ENCODE measurements around the gene ZNF594.

DNA sequence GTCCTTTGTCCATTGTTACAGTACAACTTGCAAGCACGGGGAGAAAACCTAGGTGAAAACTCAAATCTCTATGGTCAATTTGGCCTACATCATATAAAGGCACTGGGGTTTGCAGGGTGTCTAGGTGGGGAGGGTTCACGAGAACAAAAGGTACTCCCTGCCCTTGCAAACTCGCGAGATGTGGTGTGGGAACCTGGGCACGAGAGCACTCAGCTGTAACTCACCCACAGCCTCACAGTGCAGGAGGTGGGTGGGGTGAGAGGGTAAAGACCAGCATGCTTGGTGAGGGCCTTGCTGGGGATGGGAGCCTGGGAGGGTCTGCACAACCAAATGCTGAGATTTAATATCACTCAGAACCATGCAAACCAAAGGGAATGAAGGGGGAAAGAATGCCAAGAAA lies 18.4 kb upstream of the ZNF594 start:
- TF ChIP-seq, protein P1, sequence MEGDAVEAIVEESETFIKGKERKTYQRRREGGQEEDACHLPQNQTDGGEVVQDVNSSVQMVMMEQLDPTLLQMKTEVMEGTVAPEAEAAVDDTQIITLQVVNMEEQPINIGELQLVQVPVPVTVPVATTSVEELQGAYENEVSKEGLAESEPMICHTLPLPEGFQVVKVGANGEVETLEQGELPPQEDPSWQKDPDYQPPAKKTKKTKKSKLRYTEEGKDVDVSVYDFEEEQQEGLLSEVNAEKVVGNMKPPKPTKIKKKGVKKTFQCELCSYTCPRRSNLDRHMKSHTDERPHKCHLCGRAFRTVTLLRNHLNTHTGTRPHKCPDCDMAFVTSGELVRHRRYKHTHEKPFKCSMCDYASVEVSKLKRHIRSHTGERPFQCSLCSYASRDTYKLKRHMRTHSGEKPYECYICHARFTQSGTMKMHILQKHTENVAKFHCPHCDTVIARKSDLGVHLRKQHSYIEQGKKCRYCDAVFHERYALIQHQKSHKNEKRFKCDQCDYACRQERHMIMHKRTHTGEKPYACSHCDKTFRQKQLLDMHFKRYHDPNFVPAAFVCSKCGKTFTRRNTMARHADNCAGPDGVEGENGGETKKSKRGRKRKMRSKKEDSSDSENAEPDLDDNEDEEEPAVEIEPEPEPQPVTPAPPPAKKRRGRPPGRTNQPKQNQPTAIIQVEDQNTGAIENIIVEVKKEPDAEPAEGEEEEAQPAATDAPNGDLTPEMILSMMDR (IDR thresholded peaks at IDR 0.05): no peak
- TF ChIP-seq POLR2AphosphoS5 (IDR thresholded peaks at IDR 0.05): no peak

All from breast epithelium (tissue), 3 donors.